Activated CD4-positive, alpha-beta T cell treated with anti-CD3 and anti-CD28 coated beads, Interleukin-2, amount 50 U/mL, for 16 hours (primary cell): ENCODE data around the gene RTL3.
"Not testable (repeated sequence)": the region's sequence is repeated elsewhere in the genome, so short reads cannot be mapped to it uniquely, and the experiment has no call there.

Experiments
- DNase-seq: peaks from one replicate; pipeline ENCODE4 v3.0.0-alpha.2; 2020

RTL3 gene

GRCh38 chrX:78658845-78659744 lies at the start of gene RTL3:
Gene RTL3, minus strand, starts transcription at chrX:78659328. Its CDS starts 908 bp downstream, at chrX:78658420.
- DNase-seq = peak; percentile 26

- no peak for DNase-seq
Observed at GRCh38 chrX:78708816-78709215, 49.7 kb upstream of the RTL3 start.

GRCh38 chrX:78708262-78708661 lies 49.1 kb upstream of the RTL3 start:
- DNase-seq = peak; percentile 2

- no peak for DNase-seq
Observed at GRCh38 chrX:78706071-78706470, 46.9 kb upstream of the RTL3 start.

- DNase-seq = no peak
Observed at GRCh38 chrX:78693536-78693935, 34.4 kb upstream of the RTL3 start.

- DNase-seq = no peak
Observed at GRCh38 chrX:78693012-78693411, 33.9 kb upstream of the RTL3 start.

GRCh38 chrX:78687586-78687985 lies 28.5 kb upstream of the RTL3 start:
- no peak for DNase-seq

GRCh38 chrX:78673246-78673645 lies 14.1 kb upstream of the RTL3 start:
- no peak for DNase-seq

GRCh38 chrX:78665342-78665741 lies 6.2 kb upstream of the RTL3 start:
- no peak for DNase-seq

- no peak for DNase-seq
Observed at GRCh38 chrX:78661836-78662235, 2.7 kb upstream of the RTL3 start.

GRCh38 chrX:78659955-78660354 lies 827 bp upstream of the RTL3 start:
- no peak for DNase-seq

- DNase-seq = no peak
Observed at GRCh38 chrX:78658414-78658813, 714 bp downstream of the RTL3 start.

- DNase-seq = no peak
Observed at GRCh38 chrX:78655642-78656041, 3.5 kb downstream of the RTL3 start.

- DNase-seq = peak; percentile 59
Observed at GRCh38 chrX:78653118-78653822, 5.9 kb downstream of the RTL3 start.

- peak; percentile 74 for DNase-seq
Observed at GRCh38 chrX:78650906-78651437, 8.2 kb downstream of the RTL3 start.

- no peak for DNase-seq
Observed at GRCh38 chrX:78643874-78644273, 15.3 kb downstream of the RTL3 start.

- no peak for DNase-seq
Observed at GRCh38 chrX:78643096-78643495, 16.0 kb downstream of the RTL3 start.

- not testable (repeated sequence) for DNase-seq
Observed at GRCh38 chrX:78636096-78636495, 23.0 kb downstream of the RTL3 start.

- DNase-seq = no peak
Observed at GRCh38 chrX:78624962-78625909, 33.9 kb downstream of the RTL3 start.

- no peak for DNase-seq
Observed at GRCh38 chrX:78624426-78624825, 34.7 kb downstream of the RTL3 start.

GRCh38 chrX:78622831-78623230 lies 36.3 kb downstream of the RTL3 start:
- DNase-seq = no peak

GRCh38 chrX:78619834-78620233 lies 39.3 kb downstream of the RTL3 start:
- DNase-seq = no peak

- no peak for DNase-seq
Observed at GRCh38 chrX:78618987-78619386, 40.1 kb downstream of the RTL3 start.
